Neural progenitor cell (in vitro differentiated cells): ENCODE data around the gene HRH4.

Experiments used
- EZH2phosphoT487 ChIP-seq: fragments of 200-600 bp; sonication (generic); IDR thresholded peaks from 2 replicates; pipeline ENCODE4 v1.6.1; 2017; ENCODE audit warnings: antibody characterized with exemption
- TF ChIP-seq, protein P1 (sequence below): fragments of 200-600 bp; sonication (generic); IDR thresholded peaks from 2 replicates; pipeline ENCODE4 v1.5.1; 2017; ENCODE audit warnings: antibody characterized with exemption, mild to moderate bottlenecking

DNA sequence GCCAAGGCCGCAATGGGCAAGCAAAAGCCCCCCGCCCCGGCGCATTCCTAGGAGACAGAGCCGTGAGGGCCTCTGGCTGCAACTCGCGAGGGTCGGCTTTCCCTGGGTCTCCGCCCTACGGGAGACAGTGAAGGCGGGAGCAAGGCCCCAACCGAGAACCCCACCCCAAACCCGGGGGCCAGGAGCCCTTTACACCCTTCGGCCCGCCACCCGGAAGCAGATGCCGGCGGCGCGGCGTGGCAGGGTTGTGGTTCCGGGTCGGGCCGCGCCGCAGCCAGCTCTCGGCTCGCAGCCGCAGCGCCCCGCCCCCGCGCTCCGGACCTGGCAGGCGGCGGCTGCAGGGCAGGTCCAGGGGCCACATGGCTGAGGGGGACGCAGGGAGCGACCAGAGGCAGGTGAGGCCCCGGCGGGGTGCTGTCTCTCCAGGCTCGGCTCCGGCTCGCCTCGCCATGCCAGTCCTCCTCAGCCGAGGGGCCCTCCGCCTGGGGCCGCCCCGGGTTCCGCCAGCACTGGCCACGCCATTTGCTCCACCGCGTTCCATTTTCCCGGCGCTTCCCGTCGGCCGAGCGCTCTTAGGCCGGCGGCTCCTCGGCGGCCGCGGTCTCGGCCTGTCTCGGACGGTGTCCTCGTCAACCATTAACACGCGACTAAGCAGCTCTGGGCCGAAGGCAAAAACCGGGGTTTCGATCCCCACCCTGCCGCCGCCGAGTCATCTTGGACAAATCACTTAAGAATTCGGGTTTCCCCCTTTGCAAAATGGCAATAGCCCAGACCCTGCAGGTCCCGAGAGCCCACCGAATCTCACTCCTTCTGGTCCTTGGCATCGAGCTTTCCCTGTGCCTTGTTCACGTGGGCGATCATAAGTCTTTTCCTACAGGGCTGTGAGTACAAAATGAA is 33.8 kb upstream of the HRH4 start, which contains the start of gene IMPACT:
- TF ChIP-seq, protein P1, sequence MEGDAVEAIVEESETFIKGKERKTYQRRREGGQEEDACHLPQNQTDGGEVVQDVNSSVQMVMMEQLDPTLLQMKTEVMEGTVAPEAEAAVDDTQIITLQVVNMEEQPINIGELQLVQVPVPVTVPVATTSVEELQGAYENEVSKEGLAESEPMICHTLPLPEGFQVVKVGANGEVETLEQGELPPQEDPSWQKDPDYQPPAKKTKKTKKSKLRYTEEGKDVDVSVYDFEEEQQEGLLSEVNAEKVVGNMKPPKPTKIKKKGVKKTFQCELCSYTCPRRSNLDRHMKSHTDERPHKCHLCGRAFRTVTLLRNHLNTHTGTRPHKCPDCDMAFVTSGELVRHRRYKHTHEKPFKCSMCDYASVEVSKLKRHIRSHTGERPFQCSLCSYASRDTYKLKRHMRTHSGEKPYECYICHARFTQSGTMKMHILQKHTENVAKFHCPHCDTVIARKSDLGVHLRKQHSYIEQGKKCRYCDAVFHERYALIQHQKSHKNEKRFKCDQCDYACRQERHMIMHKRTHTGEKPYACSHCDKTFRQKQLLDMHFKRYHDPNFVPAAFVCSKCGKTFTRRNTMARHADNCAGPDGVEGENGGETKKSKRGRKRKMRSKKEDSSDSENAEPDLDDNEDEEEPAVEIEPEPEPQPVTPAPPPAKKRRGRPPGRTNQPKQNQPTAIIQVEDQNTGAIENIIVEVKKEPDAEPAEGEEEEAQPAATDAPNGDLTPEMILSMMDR: no peak
- TF ChIP-seq EZH2phosphoT487: peak; percentile 40
